SJSA1 (cell line): ENCODE results near the gene RGS4. TPM values are rescaled to one million over a fixed set of nuclear protein-coding genes. Genes with fewer than 3 reads are reported as not detected.

Experiments
- DNase-seq, 2 experiments: peaks; one replicate each; pipeline ENCODE4 v3.0.0-alpha.2; 2015 to 2020; ENCODE audit warnings: low spot score in 2 of 2, low read depth in 1 of 2
- H3K27ac ChIP-seq: fragments of 250-450 bp; sonication (Bioruptor Pico); 2 replicates; pipeline ENCODE4 v1.5.1; 2020; ENCODE audit warnings: mild to moderate bottlenecking, moderate library complexity
- H3K27me3 ChIP-seq: fragments of 250-450 bp; sonication (Bioruptor Pico); replicated peaks from 2 replicates; pipeline ENCODE4 v1.5.1; 2020; ENCODE audit warnings: mild to moderate bottlenecking, moderate library complexity
- H3K36me3 ChIP-seq: fragments of 250-450 bp; sonication (Bioruptor Pico); 2 replicates; pipeline ENCODE4 v1.5.1; 2020; ENCODE audit warnings: mild to moderate bottlenecking
- H3K4me1 ChIP-seq: fragments of 250-450 bp; sonication (Bioruptor Pico); replicated peaks from 2 replicates; pipeline ENCODE4 v1.6.1; 2021; ENCODE audit warnings: mild to moderate bottlenecking
- H3K4me3 ChIP-seq: fragments of 250-450 bp; sonication (Bioruptor Pico); 2 replicates; pipeline ENCODE4 v1.5.1; 2020; ENCODE audit warnings: mild to moderate bottlenecking
- H3K9me3 ChIP-seq: fragments of 250-450 bp; sonication (Bioruptor Pico); replicated peaks from 2 replicates; pipeline ENCODE4 v1.5.1; 2020; ENCODE audit warnings: mild to moderate bottlenecking
- total RNA-seq: library from RNA; depleted of rRNA; stranded (reverse); fragments of >200 nt; shearing (Covaris generic); gene quantifications from 2 replicates; pipeline ENCODE4 v1.2.3, GENCODE V29; 2014; rRNA removed

RGS4 gene
- total RNA-seq = 3.4 and 5.4 TPM in 2 replicates

DNA sequence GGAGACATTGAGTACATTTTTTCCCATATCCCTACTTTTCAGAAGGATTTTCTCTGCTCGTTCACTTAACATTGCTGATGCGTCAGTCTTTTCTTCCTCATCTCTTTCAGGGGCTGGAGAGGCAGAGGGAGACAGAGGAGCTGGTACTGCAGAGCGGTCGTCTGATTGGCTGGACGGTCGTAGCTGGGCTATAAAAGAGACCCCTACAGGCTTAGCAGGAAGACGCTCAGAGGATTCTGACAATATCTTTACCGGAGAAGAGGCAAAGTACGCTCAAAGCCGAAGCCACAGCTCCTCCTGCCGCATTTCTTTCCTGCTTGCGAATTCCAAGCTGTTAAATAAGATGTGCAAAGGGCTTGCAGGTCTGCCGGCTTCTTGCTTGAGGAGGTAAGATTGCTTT lies at the start of gene RGS4:
Gene RGS4 (plus strand): TSS at position 220 of the 400 bp plus-strand sequence. CDS start 124 bp downstream, at position 344.
- H3K36me3 ChIP-seq = no peaks in the 10 kb centered on the region
- H3K4me1 ChIP-seq = peaks cover 23% of the 10 kb centered on the region
- no peaks in the 10 kb centered on the region for H3K9me3 ChIP-seq
- H3K27me3 ChIP-seq = no peaks in the 10 kb centered on the region
- peak; percentile 85 to 88 for DNase-seq
- H3K27ac ChIP-seq = no peak within 1 kb of the TSS
- H3K4me3 ChIP-seq = peak within 1 kb of the TSS; percentile 18

DNA sequence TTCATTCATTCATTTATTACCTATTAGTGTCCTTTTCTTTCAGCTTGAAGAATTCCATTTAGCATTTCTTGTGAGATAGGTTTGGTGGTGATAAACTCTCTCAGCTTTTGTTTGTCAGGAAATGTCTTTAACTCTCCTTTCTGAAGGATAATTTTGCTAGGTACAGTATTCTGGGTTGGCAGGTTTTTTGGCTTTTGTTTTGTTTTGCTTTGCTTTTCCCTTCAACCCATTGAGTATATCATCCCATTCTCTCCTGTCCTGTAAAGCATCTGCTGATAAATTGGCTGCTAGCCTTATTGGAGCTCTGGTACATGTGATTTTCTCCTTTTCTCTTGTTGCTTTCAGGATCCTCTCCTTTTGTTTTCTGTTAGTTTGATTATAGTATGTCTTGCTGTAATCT lies 47.0 kb upstream of the RGS4 start:
- H3K9me3 ChIP-seq = no peaks in the 10 kb centered on the region
- no peak overlapping the region for H3K4me3 ChIP-seq
- H3K4me1 ChIP-seq = no peaks in the 10 kb centered on the region
- H3K36me3 ChIP-seq = no peaks in the 10 kb centered on the region
- DNase-seq = no peak
- H3K27ac ChIP-seq = no peak overlapping the region
- no peaks in the 10 kb centered on the region for H3K27me3 ChIP-seq

DNA sequence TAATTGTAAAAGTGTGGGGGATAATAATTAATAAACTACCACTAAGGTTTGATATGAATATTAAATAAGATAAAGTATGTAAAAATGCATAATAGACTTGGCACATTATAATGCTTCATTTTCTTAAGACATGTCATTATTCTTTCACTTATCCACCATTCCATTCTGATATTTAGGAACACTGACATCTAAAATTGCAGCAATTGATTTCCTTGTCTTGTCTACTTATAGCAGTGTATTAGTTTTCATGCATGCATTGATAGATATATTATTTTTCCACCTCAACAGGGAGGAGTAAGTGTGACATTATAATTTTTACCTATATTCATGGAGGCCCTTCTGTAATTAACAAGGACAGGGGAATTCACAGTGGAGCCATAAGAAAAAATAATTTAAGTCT lies 41.6 kb upstream of the RGS4 start:
- Histone ChIP-seq H3K4me1 (no peaks in the 10 kb centered on the region), H3K4me3 (no peak overlapping the region), H3K27ac (no peak overlapping the region), H3K27me3 (no peaks in the 10 kb centered on the region), H3K36me3 (no peaks in the 10 kb centered on the region), H3K9me3 (no peaks in the 10 kb centered on the region)
- no peak for DNase-seq

DNA sequence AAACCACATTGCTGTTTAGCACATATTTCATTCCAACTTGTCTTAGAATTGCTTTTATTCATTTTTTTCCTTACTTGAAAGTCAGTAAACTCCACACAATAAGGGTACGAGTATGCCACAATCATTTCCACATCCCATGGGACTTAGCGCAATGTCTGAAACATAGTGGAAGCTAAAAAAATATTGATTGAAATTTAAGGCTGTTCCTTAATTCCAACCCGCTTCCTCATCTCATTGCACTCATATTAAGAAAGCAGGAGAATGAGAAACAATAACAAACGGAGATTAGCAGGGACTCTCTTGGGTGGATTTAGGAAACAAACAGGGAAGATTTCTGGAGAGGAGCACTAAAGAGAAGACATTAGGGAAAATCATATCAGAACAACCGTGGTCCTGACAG lies 39.3 kb upstream of the RGS4 start:
- no peak for DNase-seq
- H3K4me3 ChIP-seq = no peak overlapping the region
- H3K4me1 ChIP-seq = peaks cover under 1% of the 10 kb centered on the region; the same call in 1 of the 2 replicates
- H3K27ac ChIP-seq = no peak overlapping the region
- H3K27me3 ChIP-seq = no peaks in the 10 kb centered on the region
- H3K9me3 ChIP-seq = no peaks in the 10 kb centered on the region
- no peaks in the 10 kb centered on the region for H3K36me3 ChIP-seq

DNA sequence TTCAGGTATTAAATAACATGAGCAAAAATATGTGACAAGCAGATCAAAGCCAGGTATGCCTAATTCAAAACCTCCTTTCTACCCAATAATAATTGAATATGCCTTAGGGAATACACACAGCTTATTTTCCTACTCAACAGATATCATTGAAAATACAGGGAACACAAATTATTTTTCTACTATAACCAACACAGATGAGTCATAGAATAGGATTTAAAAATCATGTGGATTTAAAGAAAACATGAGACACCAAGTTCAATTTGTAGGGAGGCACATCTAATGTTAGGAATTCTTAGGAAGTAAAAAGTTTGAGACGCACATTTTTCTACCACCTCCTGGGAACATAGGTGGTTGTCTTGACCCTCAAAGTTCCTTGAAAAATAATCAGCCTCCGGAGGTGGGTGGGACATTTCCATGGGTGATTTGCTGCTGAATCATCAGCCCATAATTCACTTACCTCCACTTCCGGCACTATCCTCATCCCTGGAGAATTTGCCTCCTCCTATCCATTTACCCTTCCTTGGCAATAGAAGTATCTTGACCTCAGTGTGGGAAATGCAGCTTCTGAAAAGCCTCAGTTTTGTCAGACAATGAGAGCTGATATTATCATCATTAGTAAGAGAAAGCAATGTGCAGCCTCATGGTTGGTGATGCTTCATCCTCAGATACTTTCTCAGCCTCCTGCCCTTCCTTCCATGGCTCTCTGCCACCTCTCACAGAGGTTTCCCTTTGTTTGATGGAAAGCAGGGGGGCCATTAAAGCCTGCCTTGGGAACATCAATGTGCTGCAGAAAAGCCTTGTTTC lies 33.5 kb upstream of the RGS4 start:
- H3K9me3 ChIP-seq = no peaks in the 10 kb centered on the region
- DNase-seq = peak; percentile 83 to 88
- no peak overlapping the region for H3K4me3 ChIP-seq
- H3K27ac ChIP-seq = peak overlapping the region; percentile 83
- H3K36me3 ChIP-seq = no peaks in the 10 kb centered on the region
- H3K4me1 ChIP-seq = peaks cover 24% of the 10 kb centered on the region
- no peaks in the 10 kb centered on the region for H3K27me3 ChIP-seq

DNA sequence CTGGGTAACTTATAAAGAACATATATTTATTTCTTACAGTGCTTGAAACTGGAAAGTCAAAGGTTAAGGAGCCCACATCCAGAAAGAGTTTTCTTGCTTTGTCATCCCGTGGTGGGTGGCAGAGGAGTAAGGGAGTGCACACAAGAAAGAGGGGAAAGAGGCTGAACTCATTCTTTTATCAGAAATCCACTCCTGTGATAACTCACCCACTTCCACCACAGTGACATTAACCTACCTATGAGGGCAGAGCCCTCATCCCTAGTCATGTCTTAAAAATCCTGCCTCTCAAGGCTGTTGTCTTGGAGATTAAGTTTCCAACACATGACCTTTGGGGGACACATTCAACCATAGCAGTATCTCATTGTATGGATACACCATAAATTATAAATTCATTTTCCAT lies 32.5 kb upstream of the RGS4 start:
- Histone ChIP-seq H3K4me3 (no peak overlapping the region), H3K4me1 (peaks cover 24% of the 10 kb centered on the region), H3K27ac (peak overlapping the region; percentile 83), H3K36me3 (no peaks in the 10 kb centered on the region), H3K27me3 (no peaks in the 10 kb centered on the region), H3K9me3 (no peaks in the 10 kb centered on the region)
- peak; percentile 58 for DNase-seq

DNA sequence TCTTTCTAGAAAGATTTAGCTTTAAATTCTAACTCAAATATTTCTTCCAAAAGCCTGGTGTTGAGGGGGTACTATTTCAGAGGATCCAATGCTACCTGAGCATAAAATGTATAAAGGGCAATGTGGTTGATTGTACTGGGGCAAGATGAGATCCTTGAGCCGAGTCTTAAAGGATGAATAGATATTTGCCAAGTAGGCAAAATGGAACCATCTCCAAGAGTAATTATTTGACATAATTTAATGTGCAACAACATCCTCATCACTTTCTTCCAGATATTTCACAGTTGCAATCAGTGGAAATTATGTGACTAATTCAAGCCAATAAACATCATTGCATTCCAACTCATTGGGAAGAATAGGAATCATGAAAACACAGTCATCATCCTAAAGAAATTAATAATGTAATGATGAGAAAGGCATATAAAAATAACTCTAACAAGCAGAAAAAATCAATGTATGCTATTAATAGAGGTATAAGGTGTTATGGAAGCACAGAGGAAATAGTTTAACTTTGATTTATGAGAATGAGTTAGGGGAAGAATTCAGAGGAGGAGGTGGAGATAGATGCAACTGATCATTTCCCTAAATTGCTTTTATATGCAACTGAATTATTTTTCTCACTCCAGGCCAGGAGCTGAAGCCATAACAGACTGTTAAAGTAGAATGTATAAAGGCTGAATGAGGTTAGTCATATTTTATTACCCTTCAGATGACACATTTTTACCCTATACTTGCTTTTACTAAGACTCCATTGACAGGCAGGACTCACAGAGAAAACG lies 30.0 kb upstream of the RGS4 start:
- Histone ChIP-seq H3K27me3 (no peaks in the 10 kb centered on the region), H3K4me1 (peaks cover 24% of the 10 kb centered on the region), H3K4me3 (no peak overlapping the region), H3K36me3 (no peaks in the 10 kb centered on the region), H3K27ac (no peak overlapping the region), H3K9me3 (no peaks in the 10 kb centered on the region)
- DNase-seq = no peak

DNA sequence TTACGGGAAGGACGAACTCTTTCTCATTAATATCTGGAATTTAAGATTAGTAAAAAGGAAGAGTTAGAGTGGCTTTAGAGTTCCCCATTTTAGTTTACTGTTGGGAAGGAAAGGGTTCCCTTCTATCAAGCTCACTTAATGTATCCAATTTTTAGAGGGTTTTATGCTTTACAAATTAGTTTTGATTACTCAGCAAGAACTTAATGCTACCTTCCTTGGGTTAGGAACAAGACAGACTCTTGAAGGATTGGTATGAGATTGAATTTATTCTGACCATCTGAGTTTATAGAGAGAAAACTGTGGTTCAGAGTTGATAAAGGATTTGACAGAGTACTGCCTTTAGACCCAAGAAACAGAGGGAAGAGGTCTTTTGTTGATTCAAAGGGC lies 29.5 kb upstream of the RGS4 start:
- no peaks in the 10 kb centered on the region for H3K27me3 ChIP-seq
- DNase-seq = no peak
- H3K9me3 ChIP-seq = no peaks in the 10 kb centered on the region
- peaks cover 24% of the 10 kb centered on the region for H3K4me1 ChIP-seq
- no peak overlapping the region for H3K4me3 ChIP-seq
- H3K27ac ChIP-seq = no peak overlapping the region
- H3K36me3 ChIP-seq = no peaks in the 10 kb centered on the region

DNA sequence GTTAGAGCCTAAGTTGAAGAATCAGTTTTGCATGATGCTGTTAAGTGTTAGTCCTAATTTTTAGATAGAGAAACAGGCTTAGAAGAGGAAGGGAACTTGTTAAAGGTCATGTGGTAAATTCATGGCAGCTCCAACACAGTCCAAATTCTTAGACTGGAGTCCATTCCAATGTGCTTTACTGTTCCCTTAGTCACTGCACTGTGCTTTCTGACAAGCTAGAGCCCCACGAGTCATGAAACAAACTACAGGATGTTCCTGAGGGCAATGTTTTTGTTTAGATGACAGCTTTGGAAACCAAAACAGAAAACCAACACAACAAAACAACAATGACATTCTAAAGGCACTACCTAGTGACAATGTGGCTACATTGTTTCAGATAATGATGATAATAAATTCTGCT lies 23.1 kb upstream of the RGS4 start:
- Histone ChIP-seq H3K9me3 (no peaks in the 10 kb centered on the region), H3K4me1 (peaks cover 4% of the 10 kb centered on the region), H3K36me3 (no peaks in the 10 kb centered on the region), H3K4me3 (no peak overlapping the region), H3K27ac (no peak overlapping the region), H3K27me3 (no peaks in the 10 kb centered on the region)
- DNase-seq = no peak

DNA sequence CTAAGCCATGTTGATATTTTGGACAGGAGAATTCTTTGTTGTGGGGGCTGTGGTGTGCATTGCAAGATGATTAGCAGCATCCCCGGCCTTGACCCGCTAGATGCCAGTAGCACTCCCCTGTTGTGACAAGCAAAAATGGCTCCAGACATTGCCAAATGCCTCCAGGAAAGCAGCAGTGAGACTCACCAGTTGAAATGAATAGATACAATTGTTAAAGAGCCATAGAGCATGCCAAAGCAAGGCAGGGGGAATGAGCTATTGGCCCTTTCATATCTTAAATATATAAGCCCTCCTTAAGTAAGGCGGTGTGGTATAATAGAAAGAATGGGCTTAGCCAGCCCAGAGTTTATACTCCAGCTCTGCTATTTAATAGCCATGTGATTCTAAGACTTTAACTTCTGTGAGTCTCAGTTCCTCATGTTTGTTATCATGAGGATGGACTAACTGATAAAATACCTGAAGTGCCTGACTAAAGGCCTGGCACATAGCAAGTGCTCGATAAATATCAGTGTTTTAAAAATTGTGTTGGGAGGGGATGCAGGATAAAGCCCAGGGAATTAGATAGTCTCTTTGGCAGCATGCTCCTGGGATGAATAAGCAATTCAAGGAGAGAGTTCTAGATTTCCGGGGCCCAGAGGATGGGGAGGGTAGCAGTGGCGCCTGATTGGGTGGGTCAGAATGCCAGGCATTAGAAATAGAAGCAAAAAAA lies 21.1 kb upstream of the RGS4 start:
- H3K36me3 ChIP-seq = no peaks in the 10 kb centered on the region

DNA sequence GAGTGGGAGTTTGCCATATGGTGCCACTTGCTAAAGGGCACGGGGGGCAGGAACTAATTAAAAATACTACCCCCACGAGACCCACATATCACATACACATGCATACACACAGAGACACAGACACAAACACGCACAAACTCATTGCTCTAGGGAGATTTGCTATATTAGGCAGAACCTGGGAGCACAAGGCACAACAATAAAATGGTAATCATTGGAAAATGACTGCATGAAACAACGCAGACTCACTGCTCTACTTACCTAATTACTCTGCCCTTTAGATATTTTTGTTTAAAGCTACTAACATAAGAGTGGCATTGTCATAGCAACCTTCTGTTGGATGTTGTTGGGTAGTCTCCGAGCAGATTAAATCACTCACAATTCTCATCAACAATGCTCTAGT lies 20.3 kb upstream of the RGS4 start:
- H3K27ac ChIP-seq = no peak overlapping the region
- H3K4me1 ChIP-seq = peaks cover 4% of the 10 kb centered on the region
- no peaks in the 10 kb centered on the region for H3K9me3 ChIP-seq
- H3K4me3 ChIP-seq = no peak overlapping the region
- DNase-seq = no peak
- H3K27me3 ChIP-seq = no peaks in the 10 kb centered on the region
- H3K36me3 ChIP-seq = no peaks in the 10 kb centered on the region

More for the DNA sequence above, 21.1 kb upstream of the RGS4 start:
- H3K4me3 ChIP-seq = no peak overlapping the region
- H3K4me1 ChIP-seq = peaks cover 4% of the 10 kb centered on the region
- DNase-seq = no peak
- H3K9me3 ChIP-seq = no peaks in the 10 kb centered on the region
- H3K27ac ChIP-seq = no peak overlapping the region
- no peaks in the 10 kb centered on the region for H3K27me3 ChIP-seq

DNA sequence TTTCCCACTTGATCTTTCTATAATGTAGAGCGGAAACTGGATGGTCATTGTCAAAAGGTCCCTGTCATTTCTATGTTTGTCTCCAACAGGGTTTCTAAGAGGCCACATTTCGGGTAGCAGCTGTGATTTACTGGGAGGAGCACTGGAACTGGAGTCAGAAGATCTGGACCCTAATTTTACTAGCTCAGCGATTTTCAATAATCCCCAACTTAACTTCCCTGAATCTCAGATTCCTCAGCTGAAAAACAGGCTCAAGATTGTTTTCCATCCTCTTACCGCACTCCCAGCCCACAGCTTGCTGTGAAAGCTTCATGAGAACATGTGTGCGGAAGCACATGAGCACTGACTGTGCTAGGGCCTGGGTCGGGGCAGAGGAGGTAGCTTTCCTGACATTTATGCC lies 19.9 kb upstream of the RGS4 start:
- Histone ChIP-seq H3K4me3 (no peak overlapping the region), H3K9me3 (no peaks in the 10 kb centered on the region), H3K4me1 (peaks cover 4% of the 10 kb centered on the region), H3K27ac (no peak overlapping the region), H3K27me3 (no peaks in the 10 kb centered on the region), H3K36me3 (no peaks in the 10 kb centered on the region)
- DNase-seq = no peak

DNA sequence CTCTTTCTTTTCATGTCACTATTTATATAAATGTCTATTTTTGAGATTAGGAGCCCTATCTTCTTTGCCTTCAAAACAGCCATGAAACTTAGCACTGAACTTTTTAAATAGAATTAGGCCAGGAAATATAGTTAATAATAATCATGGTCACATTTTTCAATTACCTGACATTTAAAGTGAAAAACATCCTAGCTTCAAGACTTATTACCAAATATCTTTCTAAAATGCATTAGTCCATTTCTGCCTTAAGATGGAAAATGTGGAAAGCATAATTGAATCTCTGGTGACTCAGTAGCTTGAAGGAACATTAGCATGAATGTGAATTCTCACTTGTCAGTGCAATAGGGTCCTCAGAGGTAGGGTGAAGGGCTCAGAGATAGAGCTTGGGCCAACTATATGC lies 18.7 kb upstream of the RGS4 start:
- Histone ChIP-seq H3K4me1 (peaks cover 4% of the 10 kb centered on the region), H3K36me3 (no peaks in the 10 kb centered on the region), H3K27me3 (no peaks in the 10 kb centered on the region), H3K9me3 (no peaks in the 10 kb centered on the region), H3K27ac (no peak overlapping the region), H3K4me3 (no peak overlapping the region)
- no peak for DNase-seq

DNA sequence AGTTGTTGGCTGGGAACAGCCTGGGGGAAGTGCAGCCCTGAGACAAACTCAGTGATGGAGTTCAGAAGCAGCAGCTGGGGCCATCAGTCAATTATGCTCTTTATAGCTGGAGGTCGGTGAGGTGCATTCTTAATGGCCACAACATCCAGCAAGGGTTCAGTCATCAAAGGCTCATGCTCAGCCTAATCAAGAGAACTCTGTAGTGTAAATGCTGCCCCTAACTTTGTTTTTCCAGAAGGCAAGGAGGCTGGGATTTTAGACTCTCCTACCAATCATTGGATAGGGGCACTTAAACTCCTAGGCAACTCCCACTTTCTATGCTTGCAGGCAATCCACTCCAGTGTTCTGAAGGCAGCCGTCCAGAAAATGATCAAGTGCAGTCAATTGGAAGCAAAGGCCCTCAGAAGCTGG lies 15.0 kb upstream of the RGS4 start:
- Histone ChIP-seq H3K27ac (no peak overlapping the region), H3K27me3 (no peaks in the 10 kb centered on the region), H3K36me3 (no peaks in the 10 kb centered on the region), H3K4me3 (no peak overlapping the region), H3K9me3 (no peaks in the 10 kb centered on the region), H3K4me1 (peaks cover 9% of the 10 kb centered on the region)
- DNase-seq = no peak
